Measurements from ENCODE around the gene PCCA. TPM values are rescaled to one million over a fixed set of nuclear protein-coding genes. Genes with fewer than 3 reads are reported as not detected.

PCCA gene
- total RNA-seq, 4 donors from 2014 or later: 46.9 to 66.0 (median 49.4) TPM

GRCh38 chr13:100537951-100538462 is 449.1 kb downstream of the PCCA start:
- H3K4me3 ChIP-seq: no peak overlapping the region
- no peaks in the 10 kb centered on the region for H3K36me3 ChIP-seq
- TF ChIP-seq, protein P1, sequence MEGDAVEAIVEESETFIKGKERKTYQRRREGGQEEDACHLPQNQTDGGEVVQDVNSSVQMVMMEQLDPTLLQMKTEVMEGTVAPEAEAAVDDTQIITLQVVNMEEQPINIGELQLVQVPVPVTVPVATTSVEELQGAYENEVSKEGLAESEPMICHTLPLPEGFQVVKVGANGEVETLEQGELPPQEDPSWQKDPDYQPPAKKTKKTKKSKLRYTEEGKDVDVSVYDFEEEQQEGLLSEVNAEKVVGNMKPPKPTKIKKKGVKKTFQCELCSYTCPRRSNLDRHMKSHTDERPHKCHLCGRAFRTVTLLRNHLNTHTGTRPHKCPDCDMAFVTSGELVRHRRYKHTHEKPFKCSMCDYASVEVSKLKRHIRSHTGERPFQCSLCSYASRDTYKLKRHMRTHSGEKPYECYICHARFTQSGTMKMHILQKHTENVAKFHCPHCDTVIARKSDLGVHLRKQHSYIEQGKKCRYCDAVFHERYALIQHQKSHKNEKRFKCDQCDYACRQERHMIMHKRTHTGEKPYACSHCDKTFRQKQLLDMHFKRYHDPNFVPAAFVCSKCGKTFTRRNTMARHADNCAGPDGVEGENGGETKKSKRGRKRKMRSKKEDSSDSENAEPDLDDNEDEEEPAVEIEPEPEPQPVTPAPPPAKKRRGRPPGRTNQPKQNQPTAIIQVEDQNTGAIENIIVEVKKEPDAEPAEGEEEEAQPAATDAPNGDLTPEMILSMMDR (IDR thresholded peaks at IDR 0.05): no peak
- TF ChIP-seq POLR2A (IDR thresholded peaks at IDR 0.05): no peak
- H3K27me3 ChIP-seq: no peaks in the 10 kb centered on the region
- no peak overlapping the region for H3K27ac ChIP-seq
- H3K9me3 ChIP-seq: no peaks in the 10 kb centered on the region
- DNase-seq: no peak
- no peaks in the 10 kb centered on the region for H3K4me1 ChIP-seq

DNA sequence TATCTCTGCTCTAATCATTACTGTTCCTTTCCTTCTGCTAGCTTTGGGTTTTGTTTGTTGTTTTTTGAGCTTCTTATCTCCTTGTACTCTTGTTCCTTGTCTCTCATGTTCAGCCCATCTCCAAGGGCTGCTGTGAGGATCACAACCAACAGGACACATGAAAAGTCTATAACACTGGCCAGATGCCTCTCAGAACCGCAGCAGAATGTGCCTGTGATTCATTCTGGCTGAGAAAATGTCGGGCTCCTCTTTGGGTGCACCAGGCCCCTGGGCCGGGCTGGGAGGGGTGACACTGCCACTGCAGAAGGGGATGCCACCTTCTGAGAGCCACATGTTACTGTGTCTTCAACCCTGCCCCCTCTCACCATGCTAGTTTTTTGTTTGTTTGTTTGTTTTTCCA is 451.7 kb downstream of the PCCA start:
- peak in 1 of 3 donors; percentile 6 for DNase-seq
- H3K4me3 ChIP-seq: no peak overlapping the region
- no peaks in the 10 kb centered on the region for H3K4me1 ChIP-seq
- TF ChIP-seq, protein P1 (IDR thresholded peaks at IDR 0.05): no peak
- no peak for TF ChIP-seq POLR2A (IDR thresholded peaks at IDR 0.05)
- H3K27ac ChIP-seq: no peak overlapping the region
- no peaks in the 10 kb centered on the region for H3K36me3 ChIP-seq
- H3K27me3 ChIP-seq: no peaks in the 10 kb centered on the region
- H3K9me3 ChIP-seq: no peaks in the 10 kb centered on the region

DNA sequence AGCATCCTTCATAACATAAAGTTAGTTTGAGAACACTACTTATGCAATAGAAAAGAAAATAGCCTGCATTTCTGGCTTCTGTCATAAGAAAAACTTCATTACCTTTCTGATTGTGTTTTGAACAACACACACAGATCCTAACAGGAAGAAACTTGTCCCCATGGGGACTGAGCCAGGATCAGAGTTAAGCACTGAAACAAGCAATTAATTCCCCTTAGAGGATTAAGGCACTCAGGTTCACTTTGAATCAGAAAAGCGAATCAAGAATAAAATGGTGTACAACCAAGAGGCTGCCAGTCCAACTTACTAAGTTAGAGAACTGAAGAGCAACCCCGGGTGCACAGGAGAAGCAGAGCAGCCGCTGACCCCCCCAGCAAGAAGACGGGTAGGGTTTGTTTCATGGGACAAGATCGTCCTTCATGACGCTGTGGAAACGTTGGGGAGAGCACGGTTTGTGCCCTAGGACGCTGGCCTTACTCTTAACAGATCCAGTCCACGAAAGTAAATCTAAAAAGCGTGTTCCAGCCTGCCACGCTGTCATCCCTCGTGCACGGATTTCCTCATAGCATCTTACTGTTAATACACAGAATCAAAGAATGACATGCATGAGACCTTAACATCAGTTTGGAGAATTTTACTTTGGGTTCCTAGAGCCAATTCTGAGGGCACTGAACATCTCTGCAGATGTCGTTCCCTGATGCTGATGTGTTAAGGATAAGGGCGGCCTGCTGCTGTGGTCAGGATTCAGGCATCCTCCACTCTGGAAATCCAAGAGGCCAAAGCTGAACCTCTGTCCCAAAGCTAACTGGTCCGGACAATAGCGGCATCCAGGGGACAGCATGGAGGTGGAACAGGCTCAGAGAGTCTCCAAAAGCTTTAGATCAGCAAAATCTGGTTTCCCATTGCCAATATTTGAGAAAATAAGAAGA is 453.3 kb downstream of the PCCA start:
- DNase-seq: peak in 2 of 3 donors; percentile 20 to 29
- Histone ChIP-seq H3K27me3 (no peaks in the 10 kb centered on the region), H3K36me3 (no peaks in the 10 kb centered on the region), H3K4me3 (no peak overlapping the region), H3K4me1 (no peaks in the 10 kb centered on the region), H3K9me3 (no peaks in the 10 kb centered on the region), H3K27ac (no peak overlapping the region)
- TF ChIP-seq, protein P1 (IDR thresholded peaks at IDR 0.05): no peak
- no peak for TF ChIP-seq POLR2A (IDR thresholded peaks at IDR 0.05)

DNA sequence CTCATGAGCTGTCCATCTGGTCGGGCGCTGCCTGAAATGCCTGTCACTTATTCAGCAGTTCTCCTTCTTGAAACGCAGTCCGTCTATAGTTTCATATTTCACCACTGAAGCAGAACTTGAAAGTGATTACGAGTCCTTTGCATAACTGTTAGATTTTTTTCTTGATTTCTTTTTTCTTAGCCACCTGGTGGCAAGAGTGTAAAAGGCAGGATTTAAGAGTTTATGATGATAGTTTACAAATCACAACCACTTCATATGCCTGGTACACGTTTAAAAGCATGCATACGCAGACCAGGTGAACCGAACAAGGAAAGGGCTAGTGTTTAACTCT is 453.9 kb downstream of the PCCA start:
- Histone ChIP-seq H3K9me3 (no peaks in the 10 kb centered on the region), H3K4me1 (no peaks in the 10 kb centered on the region), H3K36me3 (no peaks in the 10 kb centered on the region), H3K27me3 (no peaks in the 10 kb centered on the region), H3K27ac (no peak overlapping the region), H3K4me3 (no peak overlapping the region)
- DNase-seq: peak in 1 of 3 donors; percentile 30
- TF ChIP-seq POLR2A (IDR thresholded peaks at IDR 0.05): no peak
- TF ChIP-seq, protein P1 (IDR thresholded peaks at IDR 0.05): peak; percentile 18 to 47 (median 42)

DNA sequence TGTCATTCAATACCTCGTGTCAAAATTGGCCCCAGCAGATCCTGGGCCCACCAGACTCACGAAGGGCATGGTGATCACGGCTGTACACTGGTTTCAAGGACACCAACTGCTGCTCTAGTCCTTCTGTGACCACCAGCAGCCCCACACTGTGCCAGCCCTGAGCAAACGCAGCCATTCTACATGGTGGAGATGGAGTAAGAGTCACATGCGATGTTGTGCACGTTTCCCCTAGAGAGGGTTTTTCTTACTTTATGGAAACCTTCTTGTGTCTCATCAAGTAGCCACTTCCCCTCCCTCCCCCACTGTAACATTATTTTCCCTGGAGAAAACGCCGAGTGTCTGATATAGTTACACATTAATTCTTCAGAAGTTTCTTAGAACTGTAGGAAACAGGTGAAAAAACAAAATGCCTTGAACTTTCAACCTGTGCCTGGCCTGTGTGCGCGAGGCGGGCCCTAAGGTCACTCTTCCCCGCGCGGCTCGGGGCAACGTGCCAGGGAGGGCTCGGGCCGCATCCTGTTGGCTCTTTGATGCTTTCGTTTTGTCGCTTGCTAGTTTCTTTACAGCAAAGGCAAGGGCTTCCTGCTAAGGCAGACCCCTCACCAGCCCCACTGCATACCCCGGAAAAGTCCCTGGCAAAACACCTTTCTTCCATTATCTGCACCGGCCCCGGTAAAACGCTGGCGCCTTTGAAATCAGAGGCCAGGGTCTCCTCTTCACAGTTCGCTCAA is 455.1 kb downstream of the PCCA start:
- Histone ChIP-seq H3K9me3 (no peaks in the 10 kb centered on the region), H3K4me3 (no peak overlapping the region), H3K4me1 (no peaks in the 10 kb centered on the region), H3K36me3 (no peaks in the 10 kb centered on the region), H3K27ac (no peak overlapping the region), H3K27me3 (no peaks in the 10 kb centered on the region)
- TF ChIP-seq, protein P1 (IDR thresholded peaks at IDR 0.05): no peak
- TF ChIP-seq POLR2A (IDR thresholded peaks at IDR 0.05): no peak
- peak in 2 of 3 donors; percentile 39 to 41 for DNase-seq

Measured in Peyer's patch (tissue), 4 donors.